ENCODE results near the gene CCL23.

- TF ChIP-seq CTCF (IDR thresholded peaks at IDR 0.05; ENCODE audit: low read length), result peak; percentile 65
- no peak for TF ChIP-seq EZH2 (IDR thresholded peaks at IDR 0.05; ENCODE audit: borderline replicate concordance, low read length)
These were observed 8.6 kb downstream of the CCL23 start for GRCh38 chr17:36008998-36009665.
